GM04504 (cell line): ENCODE results near the gene TRIM64.
"Not testable (repeated sequence)": the region's sequence is repeated elsewhere in the genome, so short reads cannot be mapped to it uniquely, and the experiment has no call there.

ENCODE experiments used
- DNase-seq: peaks from one replicate; pipeline ENCODE4 v3.0.0-alpha.2; 2012; ENCODE audit warnings: low read depth

The TRIM64 gene

GRCh38 chr11:89965737-89966136, at the start of gene TRIM64:
Gene TRIM64, plus strand, starts transcription at chr11:89966037. Its CDS starts 2,467 bp downstream, at chr11:89968504.
- DNase-seq: not testable (repeated sequence)

- no peak for DNase-seq
Measured at GRCh38 chr11:89922195-89922660, 43.6 kb upstream of the TRIM64 start, which contains the start of gene TRIM49D1. Gene TRIM49D1, minus strand, starts transcription at chr11:89922245. Its CDS starts 4,535 bp downstream, at chr11:89917710.

GRCh38 chr11:89923764-89924163, 42.1 kb upstream of the TRIM64 start, which contains the start of gene TRIM49D2:
Gene TRIM49D2, plus strand, starts transcription at chr11:89924064. Its CDS starts 2,698 bp downstream, at chr11:89926762.
- not testable (repeated sequence) for DNase-seq

- DNase-seq: not testable (repeated sequence)
Measured at GRCh38 chr11:89960833-89961232, 5.0 kb upstream of the TRIM64 start.
